8988T (cell line): ENCODE measurements around the gene CACNA1G.

Experiments
- DNase-seq: peaks from one replicate; pipeline ENCODE4 v3.0.0; 2011

CACNA1G gene

GRCh38 chr17:50659179-50659578 lies 98.7 kb downstream of the CACNA1G start:
- no peak for DNase-seq

DNA sequence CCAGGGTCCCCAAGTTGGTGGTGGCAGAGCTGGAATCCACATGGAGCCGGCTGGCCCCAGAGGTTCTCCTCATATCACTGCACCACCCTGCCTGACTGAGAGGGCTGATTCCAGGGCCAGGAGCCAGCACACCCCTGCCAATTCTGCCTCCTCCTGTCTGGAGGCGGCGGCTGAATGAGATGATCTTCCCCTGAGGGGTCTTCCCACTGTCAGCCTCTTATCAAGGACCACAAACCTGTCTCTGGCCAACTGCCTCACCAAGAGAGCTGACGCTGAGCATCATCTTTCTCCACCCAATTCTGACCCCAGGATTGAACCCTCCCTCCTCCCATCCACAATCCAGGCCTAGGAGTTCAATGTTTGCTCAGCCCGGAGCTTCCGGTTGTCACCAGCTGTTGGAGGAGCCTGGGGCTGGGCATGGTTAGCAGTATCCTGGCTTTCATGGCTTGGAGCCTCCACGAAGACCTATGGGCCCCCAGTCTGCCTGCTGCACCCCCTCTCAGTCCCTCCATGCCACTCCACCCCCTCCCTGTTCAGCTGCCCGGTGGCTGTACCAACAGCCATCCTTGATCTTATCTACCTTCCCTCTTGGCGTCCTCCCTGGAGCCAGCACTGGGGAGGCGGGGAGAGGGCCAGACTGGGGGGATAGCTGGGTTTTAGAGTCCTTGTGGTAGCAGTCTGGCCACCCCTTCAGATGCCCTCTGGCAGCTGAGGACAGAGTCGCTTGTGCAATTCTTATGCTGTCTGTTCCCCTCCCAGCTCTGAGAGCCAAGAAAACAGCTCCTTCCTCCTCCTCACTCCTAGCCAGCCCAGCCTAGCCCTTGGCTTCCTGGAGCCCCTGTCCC lies 99.7 kb downstream of the CACNA1G start:
- no peak for DNase-seq

DNA sequence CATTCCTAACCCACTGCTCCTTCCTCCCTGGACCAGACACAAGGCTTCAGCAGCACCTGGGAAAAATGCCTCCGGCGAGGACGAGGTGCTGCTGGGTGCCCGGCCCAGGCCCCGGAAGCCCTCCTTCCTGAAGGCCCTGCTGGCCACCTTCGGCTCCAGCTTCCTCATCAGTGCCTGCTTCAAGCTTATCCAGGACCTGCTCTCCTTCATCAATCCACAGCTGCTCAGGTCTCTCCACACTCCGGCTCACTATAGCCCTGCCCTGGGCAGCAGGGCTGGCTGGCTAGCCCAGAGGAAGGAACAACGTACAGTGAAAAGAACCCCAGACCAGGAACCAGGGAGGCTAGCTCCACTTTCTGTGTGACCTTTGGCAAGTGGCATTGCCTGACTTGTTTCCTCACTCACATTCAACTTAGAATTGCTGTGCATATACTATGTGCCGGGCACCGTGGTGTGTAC lies 100.4 kb downstream of the CACNA1G start:
- no peak for DNase-seq

- DNase-seq: no peak
These were observed 100.8 kb downstream of the CACNA1G start for GRCh38 chr17:50661348-50661747.

- DNase-seq: peak; percentile 93
These were observed 101.4 kb downstream of the CACNA1G start for GRCh38 chr17:50661795-50662391.

GRCh38 chr17:50662632-50663225 lies 102.2 kb downstream of the CACNA1G start:
- no peak for DNase-seq

GRCh38 chr17:50663812-50664374 lies 103.4 kb downstream of the CACNA1G start:
- no peak for DNase-seq

DNA sequence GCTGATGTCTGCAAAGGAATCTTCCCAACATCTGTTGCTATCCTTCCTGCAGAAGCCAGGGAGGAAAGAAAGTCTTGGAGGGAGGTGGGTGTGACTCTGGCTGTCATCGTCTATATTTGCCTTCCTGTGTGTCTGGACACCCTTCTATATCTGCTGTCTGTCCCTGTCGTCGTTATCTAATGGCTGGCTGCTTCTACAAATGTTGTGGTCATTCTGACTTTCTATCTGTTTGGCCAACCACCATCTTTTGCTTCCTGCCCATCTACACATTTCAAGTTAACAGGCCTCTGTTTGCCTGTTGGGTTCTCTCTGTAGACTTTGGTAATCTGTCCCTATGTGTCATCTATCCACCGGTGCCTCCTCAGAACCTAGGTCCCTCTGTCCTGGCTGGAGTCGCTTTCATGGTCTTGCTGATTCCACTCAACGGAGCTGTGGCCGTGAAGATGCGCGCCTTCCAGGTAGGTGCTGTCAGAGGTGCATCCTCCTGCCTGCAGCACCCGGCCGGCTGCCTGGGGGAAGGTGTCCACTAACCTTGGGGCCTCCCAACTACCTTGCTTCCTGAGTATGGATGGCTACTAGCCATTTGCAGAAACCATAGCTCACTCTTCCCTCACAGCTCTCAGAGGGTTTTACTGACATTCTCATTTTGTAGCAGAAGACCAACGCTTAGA lies 104.4 kb downstream of the CACNA1G start:
- no peak for DNase-seq

- no peak for DNase-seq
These were observed 105.3 kb downstream of the CACNA1G start for GRCh38 chr17:50665838-50666237.

- no peak for DNase-seq
These were observed 105.8 kb downstream of the CACNA1G start for GRCh38 chr17:50666316-50666715.

DNA sequence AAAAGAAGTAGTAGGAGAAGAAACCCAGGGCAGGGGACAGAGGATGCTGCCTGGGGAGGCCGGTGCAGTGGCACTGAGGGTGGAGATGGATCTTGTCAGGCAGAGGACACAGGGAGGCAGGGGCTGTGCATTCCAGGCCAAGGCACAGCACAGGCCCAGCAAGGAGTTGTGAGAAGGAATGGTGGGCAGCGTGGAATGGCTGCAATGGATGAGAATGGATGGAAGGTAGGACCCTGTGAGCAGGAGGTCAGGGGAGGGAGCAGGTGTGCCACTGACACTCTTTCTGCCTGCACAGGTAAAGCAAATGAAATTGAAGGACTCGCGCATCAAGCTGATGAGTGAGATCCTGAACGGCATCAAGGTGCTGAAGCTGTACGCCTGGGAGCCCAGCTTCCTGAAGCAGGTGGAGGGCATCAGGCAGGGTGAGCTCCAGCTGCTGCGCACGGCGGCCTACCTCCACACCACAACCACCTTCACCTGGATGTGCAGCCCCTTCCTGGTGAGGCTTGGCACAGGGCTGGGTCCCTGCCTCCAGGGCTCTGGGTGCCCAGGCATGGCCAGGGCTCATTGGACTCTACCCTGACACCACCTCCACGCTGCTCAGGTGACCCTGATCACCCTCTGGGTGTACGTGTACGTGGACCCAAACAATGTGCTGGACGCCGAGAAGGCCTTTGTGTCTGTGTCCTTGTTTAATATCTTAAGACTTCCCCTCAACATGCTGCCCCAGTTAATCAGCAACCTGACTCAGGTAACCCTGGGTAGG lies 106.9 kb downstream of the CACNA1G start:
- no peak for DNase-seq

- DNase-seq: peak; percentile 66
These were observed 107.7 kb downstream of the CACNA1G start for GRCh38 chr17:50668025-50668837.

- no peak for DNase-seq
These were observed 108.5 kb downstream of the CACNA1G start for GRCh38 chr17:50668838-50669581.

DNA sequence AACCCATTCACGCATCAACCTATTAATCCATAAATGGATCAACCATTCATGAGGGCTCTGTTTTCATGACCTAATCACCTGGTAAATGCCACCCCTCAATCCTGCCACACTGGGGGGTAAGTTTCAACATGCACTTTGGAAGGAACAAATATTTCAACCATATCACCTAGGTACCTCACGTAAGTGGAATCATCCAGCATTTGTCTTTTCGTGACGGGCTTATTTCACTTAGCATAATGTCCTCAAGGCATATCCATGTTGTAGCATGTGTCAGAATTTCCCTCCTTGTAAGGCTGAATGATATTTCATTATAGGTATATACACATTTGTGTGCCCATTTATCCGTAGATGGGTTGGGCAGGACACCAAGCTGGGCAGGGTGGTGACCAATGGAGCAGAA lies 111.6 kb downstream of the CACNA1G start:
- no peak for DNase-seq

DNA sequence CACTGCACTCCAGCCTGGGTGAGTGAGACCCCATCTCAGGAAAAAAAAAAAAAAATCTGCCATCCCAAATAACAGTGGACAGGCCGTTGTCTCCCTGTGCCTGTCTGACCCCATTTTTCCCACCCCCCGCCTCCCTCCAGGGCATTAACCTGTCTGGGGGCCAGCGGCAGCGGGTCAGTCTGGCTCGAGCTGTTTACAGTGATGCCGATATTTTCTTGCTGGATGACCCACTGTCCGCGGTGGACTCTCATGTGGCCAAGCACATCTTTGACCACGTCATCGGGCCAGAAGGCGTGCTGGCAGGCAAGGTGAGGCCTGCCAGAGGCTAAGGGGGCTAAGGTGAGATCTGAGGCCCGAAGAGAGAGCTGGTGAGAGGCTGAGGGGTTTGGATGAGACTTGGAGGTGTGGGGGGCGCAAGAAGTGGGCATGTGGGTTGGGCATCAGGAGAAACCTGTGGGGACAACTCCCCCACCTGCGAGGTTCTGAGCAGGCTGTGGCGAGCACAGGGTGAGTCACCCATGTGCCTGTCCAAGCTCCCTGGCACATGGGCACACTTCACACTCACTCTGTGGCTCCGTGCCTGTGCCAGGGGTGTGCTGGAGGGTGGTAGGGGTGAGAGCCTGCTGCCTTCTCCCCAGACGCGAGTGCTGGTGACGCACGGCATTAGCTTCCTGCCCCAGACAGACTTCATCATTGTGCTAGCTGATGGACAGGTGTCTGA lies 112.5 kb downstream of the CACNA1G start:
- no peak for DNase-seq

DNA sequence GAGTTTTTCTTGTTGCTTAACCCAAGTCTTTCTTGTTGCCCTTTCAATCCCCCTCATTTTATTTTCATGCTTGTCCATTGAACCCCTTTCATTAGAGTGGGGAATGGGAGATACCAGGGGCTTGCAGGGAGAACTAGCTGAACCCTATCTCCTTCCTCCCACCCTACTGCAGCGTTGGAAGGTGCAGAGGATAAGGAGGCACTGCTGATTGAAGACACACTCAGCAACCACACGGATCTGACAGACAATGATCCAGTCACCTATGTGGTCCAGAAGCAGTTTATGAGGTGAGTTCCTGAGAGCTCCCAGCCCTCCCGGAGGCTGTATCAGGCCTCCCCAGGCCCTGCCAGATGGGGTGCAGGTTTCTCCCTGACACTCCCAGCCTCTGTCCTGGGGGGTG lies 114.7 kb downstream of the CACNA1G start:
- DNase-seq: no peak

GRCh38 chr17:50675627-50676026 lies 115.1 kb downstream of the CACNA1G start:
- DNase-seq: no peak

- no peak for DNase-seq
These were observed 115.8 kb downstream of the CACNA1G start for GRCh38 chr17:50676065-50676975.
